Naive thymus-derived CD4-positive, alpha-beta T cell (primary cell): ENCODE results near the gene WHAMM. TPM values are rescaled to one million over a fixed set of nuclear protein-coding genes. Genes with fewer than 3 reads are reported as not detected.

ENCODE experiments used
- ATAC-seq: fragments of 150-1000 bp; cut with Tn5 transposase; 2 replicates; pipeline ENCODE4 v1.10.0; 2021; ENCODE audit warnings: mild to moderate bottlenecking, moderate library complexity
- CTCF ChIA-PET: fragments of 350-600 bp; sonication (Branson Sonifier 250); formaldehyde crosslinking; loops from one replicate; lab custom pipeline; 2021; ENCODE audit warnings: antibody characterized with exemption; lab: Charles Lee
- POLR2A ChIA-PET: fragments of 350-600 bp; sonication (Branson Sonifier 250); formaldehyde crosslinking; loops from one replicate; lab custom pipeline; 2021; ENCODE audit warnings: antibody characterized with exemption, inconsistent platforms; lab: Charles Lee
- DNase-seq, 9 donors: peaks; one replicate each; pipeline versions ENCODE4 v3.0.0 to v3.0.0-alpha.2; 2020 to 2022; ENCODE audit warnings: mixed read lengths in 1 of 9
- H3K27ac ChIP-seq: one replicate; pipeline ENCODE4 v1.7.0; 2013; ENCODE audit warnings: mild to moderate bottlenecking, low read depth, low read length, moderate library complexity
- H3K27me3 ChIP-seq, 2 donors: one replicate each; pipeline ENCODE4 v1.7.0; 2013; ENCODE audit warnings: low read length in 2 of 2, mild to moderate bottlenecking in 2 of 2, moderate library complexity in 2 of 2; ENCODE audit not compliant: control insufficient read depth in 2 of 2, insufficient read depth in 2 of 2
- H3K36me3 ChIP-seq, 3 experiments: 1 replicate in 2 of 3; 2 replicates in 1 of 3; pipeline ENCODE4 v1.7.0; 2013; ENCODE audit warnings: low read length in 3 of 3, mild to moderate bottlenecking in 3 of 3, moderate library complexity in 1 of 3; ENCODE audit not compliant: insufficient read depth in 3 of 3, control insufficient read depth in 2 of 3
- H3K4me1 ChIP-seq, 2 donors: one replicate each; pipeline ENCODE4 v1.7.0; 2013; ENCODE audit warnings: low read length in 2 of 2, mild to moderate bottlenecking in 2 of 2, moderate library complexity in 1 of 2; ENCODE audit not compliant: control insufficient read depth in 2 of 2, insufficient read depth in 2 of 2
- H3K4me3 ChIP-seq: 2 replicates; pipeline ENCODE4 v1.7.0; 2013; ENCODE audit warnings: mild to moderate bottlenecking, low read length
- H3K9me3 ChIP-seq, 3 experiments: 1 replicate in 2 of 3; 2 replicates in 1 of 3; pipeline ENCODE4 v1.7.0; 2013; ENCODE audit warnings: low read length in 3 of 3; ENCODE audit not compliant: control insufficient read depth in 2 of 3
- H3K27ac Mint-ChIP-seq, 9 donors: one replicate each; pipeline ENCODE4 v1.8.0; 2020 to 2022; ENCODE audit warnings: mixed read lengths in 9 of 9, mild to moderate bottlenecking in 8 of 9, moderate library complexity in 5 of 9, inconsistent platforms in 2 of 9
- H3K27me3 Mint-ChIP-seq, 5 donors: one replicate each; pipeline ENCODE4 v1.8.0; 2021 to 2022; ENCODE audit warnings: mixed read lengths in 5 of 5, mild to moderate bottlenecking in 1 of 5
- H3K36me3 Mint-ChIP-seq, 5 donors: one replicate each; pipeline ENCODE4 v1.8.0; 2020 to 2022; ENCODE audit warnings: mixed read lengths in 5 of 5, mild to moderate bottlenecking in 3 of 5, inconsistent platforms in 1 of 5
- H3K4me1 Mint-ChIP-seq, 7 donors: one replicate each; pipeline ENCODE4 v1.8.0; 2020 to 2022; ENCODE audit warnings: mixed read lengths in 7 of 7, mild to moderate bottlenecking in 3 of 7, inconsistent platforms in 1 of 7
- H3K4me3 Mint-ChIP-seq, 10 donors: one replicate each; pipeline ENCODE4 v1.8.0; 2020 to 2022; ENCODE audit warnings: mild to moderate bottlenecking in 10 of 10, mixed read lengths in 10 of 10, moderate library complexity in 6 of 10, inconsistent platforms in 2 of 10
- H3K9me3 Mint-ChIP-seq, 11 donors: one replicate each; pipeline ENCODE4 v1.8.0; 2020 to 2022; ENCODE audit warnings: mixed read lengths in 11 of 11, mild to moderate bottlenecking in 4 of 11, inconsistent platforms in 1 of 11, moderate library complexity in 1 of 11
- intact Hi-C, 2 donors: fragments of 100-400 bp; cut with micrococcal nuclease; formaldehyde crosslinking; loops; one replicate each; pipeline ENCODE4 v1.15.1; 2023
- polyA plus RNA-seq, 2 donors: library from polyadenylated mRNA; unstranded; fragments of 300-500 nt; fragmentation: Illumina TruSeq; gene quantifications; one replicate each; pipeline ENCODE4 v1.2.3, GENCODE V29; 2021
- total RNA-seq, 6 experiments: library from RNA in 5 of 6; stranded (reverse) in 5 of 6; gene quantifications; 1 replicate in 5 of 6; 2 replicates in 1 of 6; pipeline ENCODE4 v1.2.3 and lab custom pipeline; 2021 to 2026

The WHAMM gene
- total and polyA plus RNA-seq, 7 experiments from 2014 or later: 3.5 to 72.2 (median 30.8) TPM

- peaks cover 0 to 21% (median 3%) of the 10 kb centered on the region in 5 donors for H3K27me3 Mint-ChIP-seq
- Histone ChIP-seq H3K27ac (no peak overlapping the region), H3K9me3 (no peaks in the 10 kb centered on the region), H3K36me3 (no peaks in the 10 kb centered on the region), H3K4me1 (no peaks in the 10 kb centered on the region), H3K4me3 (no peak overlapping the region), H3K27me3 (no peaks in the 10 kb centered on the region)
- ChIA-PET POLR2A (no interaction called here), CTCF (no interaction called here)
- H3K4me3 Mint-ChIP-seq: no peak overlapping the region
- ATAC-seq (no peak), DNase-seq (no peak)
- H3K9me3 Mint-ChIP-seq: peaks cover 0 to 4% (median 2%) of the 10 kb centered on the region in 11 donors
- peaks cover 0 to 6% (median 0%) of the 10 kb centered on the region in 5 donors for H3K36me3 Mint-ChIP-seq
- no peak overlapping the region for H3K27ac Mint-ChIP-seq
- intact Hi-C loops: no loop called here
- H3K4me1 Mint-ChIP-seq: no peaks in the 10 kb centered on the region
These were observed 20.9 kb upstream of the WHAMM start for GRCh38 chr15:82788496-82788895.

DNA sequence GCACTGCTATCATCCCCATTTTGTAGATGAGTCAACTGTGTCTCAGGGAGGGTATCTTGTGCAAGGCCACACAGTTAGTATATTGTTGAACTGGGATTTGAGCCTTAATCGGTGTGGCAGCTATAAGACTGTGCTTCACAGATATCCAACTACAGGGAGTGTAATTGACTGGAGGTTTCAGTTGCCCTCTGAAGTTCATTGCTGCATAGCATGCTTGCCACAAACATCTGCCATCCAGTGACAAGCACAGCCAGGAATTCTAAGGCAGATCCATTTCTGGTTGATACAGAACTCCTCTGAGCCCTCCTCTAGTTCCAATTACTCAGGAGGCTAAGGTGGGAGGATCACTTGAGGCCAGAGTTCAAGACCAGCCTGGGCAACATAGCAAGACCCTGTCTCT, 19.9 kb upstream of the WHAMM start:
- Mint-ChIP-seq H3K4me1 (no peaks in the 10 kb centered on the region), H3K36me3 (peaks cover 0 to 9% (median 4%) of the 10 kb centered on the region in 5 donors), H3K27ac (no peak overlapping the region), H3K27me3 (peaks cover 0 to 27% (median 6%) of the 10 kb centered on the region in 5 donors), H3K9me3 (peaks cover 0 to 13% (median 6%) of the 10 kb centered on the region in 11 donors), H3K4me3 (no peak overlapping the region)
- DNase-seq (no peak), ATAC-seq (no peak)
- no peaks in the 10 kb centered on the region for H3K9me3 ChIP-seq
- no peak overlapping the region for H3K27ac ChIP-seq
- no peaks in the 10 kb centered on the region for H3K4me1 ChIP-seq
- H3K4me3 ChIP-seq: no peak overlapping the region
- H3K27me3 ChIP-seq: no peaks in the 10 kb centered on the region
- intact Hi-C loops: no loop called here
- POLR2A ChIA-PET: no interaction called here
- CTCF ChIA-PET: no interaction called here
- H3K36me3 ChIP-seq: no peaks in the 10 kb centered on the region

- ATAC-seq (no peak), DNase-seq (no peak)
- Mint-ChIP-seq H3K27me3 (peaks cover 0 to 24% (median 5%) of the 10 kb centered on the region in 5 donors), H3K9me3 (peaks cover 0 to 13% (median 6%) of the 10 kb centered on the region in 11 donors), H3K4me1 (no peaks in the 10 kb centered on the region), H3K4me3 (no peak overlapping the region), H3K27ac (peak overlapping the region in 1 of 9 donors; percentile 21), H3K36me3 (peaks cover 0 to 9% (median 6%) of the 10 kb centered on the region in 5 donors)
- Histone ChIP-seq H3K27me3 (no peaks in the 10 kb centered on the region), H3K36me3 (no peaks in the 10 kb centered on the region), H3K27ac (no peak overlapping the region), H3K4me1 (no peaks in the 10 kb centered on the region), H3K4me3 (no peak overlapping the region), H3K9me3 (no peaks in the 10 kb centered on the region)
- POLR2A ChIA-PET: no interaction called here
- CTCF ChIA-PET: no interaction called here
- intact Hi-C loops: no loop called here
These were observed 19.1 kb upstream of the WHAMM start for GRCh38 chr15:82790321-82790720.

GRCh38 chr15:82792068-82792467, 17.4 kb upstream of the WHAMM start:
- peaks cover 0 to 13% (median 6%) of the 10 kb centered on the region in 11 donors for H3K9me3 Mint-ChIP-seq
- peaks cover 0 to 1% (median 0%) of the 10 kb centered on the region in 7 donors for H3K4me1 Mint-ChIP-seq
- no peak for ATAC-seq
- ChIA-PET CTCF (no interaction called here), POLR2A (no interaction called here)
- H3K27me3 ChIP-seq: no peaks in the 10 kb centered on the region
- peaks cover 0 to 9% (median 6%) of the 10 kb centered on the region in 5 donors for H3K36me3 Mint-ChIP-seq
- H3K27ac Mint-ChIP-seq: no peak overlapping the region
- no peak overlapping the region for H3K4me3 ChIP-seq
- peaks cover 0 to 26% (median 5%) of the 10 kb centered on the region in 5 donors for H3K27me3 Mint-ChIP-seq
- intact Hi-C loops: no loop called here
- no peak overlapping the region for H3K4me3 Mint-ChIP-seq
- no peaks in the 10 kb centered on the region for H3K9me3 ChIP-seq
- no peaks in the 10 kb centered on the region for H3K36me3 ChIP-seq
- no peak overlapping the region for H3K27ac ChIP-seq
- H3K4me1 ChIP-seq: no peaks in the 10 kb centered on the region
- no peak for DNase-seq

- Histone ChIP-seq H3K27ac (no peak overlapping the region), H3K4me3 (no peak overlapping the region), H3K9me3 (no peaks in the 10 kb centered on the region), H3K27me3 (no peaks in the 10 kb centered on the region), H3K36me3 (no peaks in the 10 kb centered on the region), H3K4me1 (no peaks in the 10 kb centered on the region)
- DNase-seq (no peak), ATAC-seq (no peak)
- Mint-ChIP-seq H3K27me3 (peaks cover 0 to 32% (median 5%) of the 10 kb centered on the region in 5 donors), H3K4me1 (peaks cover 0 to 1% (median 0%) of the 10 kb centered on the region in 7 donors), H3K9me3 (peaks cover 0 to 13% (median 6%) of the 10 kb centered on the region in 11 donors), H3K4me3 (no peak overlapping the region), H3K27ac (no peak overlapping the region), H3K36me3 (peaks cover 0 to 9% (median 6%) of the 10 kb centered on the region in 5 donors)
- intact Hi-C loops: no loop called here
- ChIA-PET CTCF (no interaction called here), POLR2A (no interaction called here)
These were observed 15.7 kb upstream of the WHAMM start for GRCh38 chr15:82793737-82794136.

DNA sequence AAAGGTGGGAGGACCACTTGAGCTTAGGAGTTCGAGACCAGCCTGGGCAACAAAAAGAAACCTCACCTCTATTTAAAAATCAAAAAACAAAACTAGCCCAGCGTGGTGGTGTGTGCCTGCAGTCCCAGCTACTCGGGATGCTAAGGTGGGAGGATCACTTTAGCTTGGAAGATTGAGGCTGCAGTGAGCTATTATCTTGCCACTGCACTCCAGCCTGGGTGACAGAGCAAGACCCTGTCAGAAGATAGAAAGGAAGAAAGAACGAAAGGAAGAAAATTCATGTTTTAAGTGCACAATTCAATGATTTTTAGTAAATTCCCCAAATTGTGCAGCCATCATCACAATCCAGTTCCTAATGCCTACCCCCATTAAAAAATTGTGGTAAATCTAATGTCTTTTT, 11.3 kb upstream of the WHAMM start:
- H3K27me3 ChIP-seq: no peaks in the 10 kb centered on the region
- DNase-seq (no peak), ATAC-seq (no peak)
- H3K4me3 ChIP-seq: no peak overlapping the region
- no peaks in the 10 kb centered on the region for H3K9me3 ChIP-seq
- Mint-ChIP-seq H3K27me3 (peaks cover 16 to 61% (median 25%) of the 10 kb centered on the region in 5 donors), H3K36me3 (peaks cover 0 to 14% (median 8%) of the 10 kb centered on the region in 5 donors), H3K4me3 (no peak overlapping the region), H3K27ac (no peak overlapping the region), H3K4me1 (peaks cover 0 to 1% (median 0%) of the 10 kb centered on the region in 7 donors), H3K9me3 (peaks cover 0 to 13% (median 6%) of the 10 kb centered on the region in 11 donors)
- no peaks in the 10 kb centered on the region for H3K36me3 ChIP-seq
- CTCF ChIA-PET: no interaction called here
- intact Hi-C loops: no loop called here
- H3K27ac ChIP-seq: no peak overlapping the region
- POLR2A ChIA-PET: no interaction called here
- no peaks in the 10 kb centered on the region for H3K4me1 ChIP-seq

DNA sequence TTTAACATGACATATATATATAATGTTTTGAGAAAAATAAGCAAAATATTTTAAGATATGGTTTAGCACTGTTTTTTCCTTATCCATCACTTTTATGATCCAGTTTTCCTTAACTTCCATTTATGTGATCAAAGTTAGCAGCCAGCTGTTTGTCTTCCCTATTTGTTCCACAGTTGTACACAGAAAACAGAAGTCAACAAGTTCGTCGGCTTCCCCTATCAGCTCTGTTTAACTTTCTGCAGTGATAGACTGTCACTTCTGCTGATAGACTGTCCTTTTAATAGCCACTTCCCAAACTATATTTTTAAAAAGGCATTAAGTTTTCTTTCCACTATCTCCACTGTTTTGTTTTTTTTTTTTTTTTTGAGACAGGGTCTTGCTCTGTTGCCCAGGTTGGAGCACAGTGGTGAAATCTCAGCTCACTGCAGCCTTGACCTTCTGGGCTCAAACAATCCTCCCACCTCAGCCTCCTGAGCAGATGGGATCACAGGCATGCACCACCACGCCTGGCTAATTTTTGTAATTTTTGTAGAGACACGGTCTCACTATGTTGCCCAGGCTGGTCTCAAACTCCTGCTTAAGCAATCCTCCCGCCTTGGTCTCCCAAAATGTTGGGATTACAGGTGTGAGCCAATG, 10.8 kb upstream of the WHAMM start:
- no peak for ATAC-seq
- CTCF ChIA-PET: no interaction called here
- no peak overlapping the region for H3K4me3 ChIP-seq
- Mint-ChIP-seq H3K27me3 (peaks cover 19 to 63% (median 25%) of the 10 kb centered on the region in 5 donors), H3K36me3 (peaks cover 0 to 13% (median 8%) of the 10 kb centered on the region in 5 donors), H3K4me3 (no peak overlapping the region), H3K9me3 (peaks cover 0 to 9% (median 4%) of the 10 kb centered on the region in 11 donors), H3K27ac (no peak overlapping the region), H3K4me1 (peaks cover 0 to 1% (median 0%) of the 10 kb centered on the region in 7 donors)
- no peaks in the 10 kb centered on the region for H3K27me3 ChIP-seq
- H3K36me3 ChIP-seq: no peaks in the 10 kb centered on the region
- intact Hi-C loops: no loop called here
- no peaks in the 10 kb centered on the region for H3K4me1 ChIP-seq
- POLR2A ChIA-PET: no interaction called here
- H3K27ac ChIP-seq: no peak overlapping the region
- no peak for DNase-seq
- H3K9me3 ChIP-seq: no peaks in the 10 kb centered on the region
